8988T (cell line): ENCODE measurements around the gene OR1M1.

Experiments
- DNase-seq: peaks from one replicate; pipeline ENCODE4 v3.0.0; 2011

OR1M1 gene

DNA sequence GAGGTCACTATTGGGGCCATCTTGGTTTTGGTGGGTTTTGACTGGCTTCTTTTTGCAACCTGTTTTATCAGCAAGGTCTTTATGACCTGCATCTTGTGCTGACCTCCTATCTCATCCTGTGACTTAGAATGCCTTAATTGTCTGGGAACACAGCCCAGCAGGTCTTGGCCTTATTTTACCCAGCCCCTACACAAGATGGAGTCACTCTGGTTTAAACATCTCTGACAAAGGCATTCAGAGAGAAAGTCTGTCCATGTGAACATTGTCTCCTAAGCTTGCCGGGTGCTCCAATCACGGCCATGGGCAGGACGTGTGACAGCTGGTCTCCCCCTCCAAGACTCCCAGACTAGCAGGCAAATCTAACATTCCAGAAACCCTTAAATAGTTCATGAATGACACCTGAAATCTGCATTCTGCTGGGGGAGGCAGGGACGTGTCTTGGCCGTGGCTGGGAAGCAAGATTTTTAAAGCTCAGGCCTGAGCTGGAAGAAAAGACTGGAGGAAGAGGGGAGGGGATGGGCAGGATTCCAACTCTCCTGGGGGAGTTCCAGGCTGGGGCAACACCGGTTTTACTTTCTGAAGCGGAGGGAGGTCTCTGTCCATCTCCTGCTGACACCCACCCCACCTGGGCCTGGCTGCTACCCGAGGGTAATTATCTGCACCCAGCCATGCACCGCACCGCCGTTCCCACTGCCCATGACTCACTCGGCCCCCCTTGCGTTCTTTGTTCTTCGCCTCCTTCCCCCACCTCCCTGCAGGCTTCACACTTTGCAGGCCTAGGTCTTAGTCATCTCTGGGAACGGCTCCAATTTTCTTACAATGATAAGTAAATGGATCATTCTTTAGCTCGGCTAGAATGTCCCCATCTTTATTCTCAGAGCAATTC lies 11.6 kb upstream of the OR1M1 start:
- DNase-seq: peak; percentile 72

DNA sequence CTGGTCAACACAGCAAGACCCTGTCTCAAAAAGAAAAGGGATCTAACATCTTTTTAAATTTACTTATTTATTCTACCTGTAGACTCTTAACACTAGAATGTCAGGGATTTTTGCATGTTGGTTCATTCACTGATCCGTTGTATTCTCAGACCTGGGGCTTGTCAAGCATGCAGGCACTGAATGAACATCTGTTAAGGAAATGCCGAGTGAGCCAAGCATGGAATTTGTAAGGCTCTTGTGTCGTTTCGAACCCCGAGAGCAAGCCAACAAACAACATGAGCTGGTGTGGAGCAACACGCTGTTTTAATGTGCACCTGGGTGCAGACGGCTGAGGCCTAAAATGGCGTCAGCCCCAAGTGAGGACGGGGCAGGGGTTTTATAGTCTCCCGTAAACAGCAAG lies 10.0 kb upstream of the OR1M1 start:
- DNase-seq: no peak

DNA sequence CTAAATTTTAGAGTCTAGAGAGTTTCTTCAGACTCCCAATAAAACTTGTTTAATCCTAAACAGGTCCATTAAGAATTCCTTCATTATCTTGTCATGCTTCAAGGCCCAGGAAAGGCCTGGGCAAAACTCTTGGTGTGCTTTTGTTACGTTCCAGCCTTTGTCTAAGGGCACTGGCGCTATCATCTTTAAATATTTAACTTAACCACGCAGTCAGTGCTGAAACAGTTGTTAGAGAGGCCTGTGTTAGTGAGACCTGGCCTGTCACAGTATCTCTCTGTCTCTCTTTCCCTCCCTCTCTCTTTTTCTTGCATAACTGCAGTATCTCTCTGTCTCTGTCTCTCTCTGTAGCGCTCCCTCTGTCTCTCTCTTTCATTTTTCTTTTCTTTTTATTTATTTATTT lies 8.2 kb upstream of the OR1M1 start:
- DNase-seq: no peak

DNA sequence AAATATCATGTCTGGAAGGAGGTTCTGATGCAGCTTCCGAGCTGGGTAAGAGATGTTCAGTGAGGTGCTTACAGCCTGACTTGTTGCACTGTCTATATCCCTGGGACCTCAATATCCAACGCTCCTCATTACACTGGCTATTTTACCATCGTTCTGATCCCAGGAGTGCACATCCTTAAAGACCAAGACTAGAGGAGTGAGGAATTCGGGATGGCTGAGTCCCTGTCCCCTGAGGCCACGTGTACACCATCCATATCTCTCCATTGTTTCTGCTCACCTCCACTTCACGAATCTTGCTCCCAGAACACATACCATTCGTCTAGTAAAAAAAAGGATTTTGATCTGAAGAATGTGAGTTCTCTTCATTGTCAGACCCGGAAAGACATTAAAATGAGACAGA lies 20.5 kb downstream of the OR1M1 start, which contains the start of gene OR7G2:
Gene OR7G2, minus strand, starts transcription at position 101 of the 400 bp plus-strand sequence. CDS start 4,232 bp downstream, outside the sequence.
- no peak for DNase-seq

DNA sequence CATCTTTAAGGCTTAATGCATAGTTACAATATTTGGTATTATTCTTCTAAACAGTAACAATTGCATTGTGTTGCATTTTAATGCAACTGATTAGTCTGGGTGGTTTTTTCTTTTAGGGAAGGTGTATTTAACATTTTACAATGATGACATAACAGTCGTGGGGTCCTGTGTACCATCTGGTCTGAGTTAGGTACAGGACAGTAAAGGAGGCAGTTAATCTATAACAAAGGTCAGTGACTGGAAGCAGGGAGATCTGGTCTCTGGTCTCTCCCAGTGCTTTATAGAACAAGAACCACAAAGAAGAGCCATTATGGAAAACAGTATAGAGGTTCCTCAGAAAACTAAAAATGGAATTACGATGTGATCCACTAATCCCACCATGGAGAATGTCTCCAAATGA lies 23.1 kb downstream of the OR1M1 start:
- DNase-seq: no peak

DNA sequence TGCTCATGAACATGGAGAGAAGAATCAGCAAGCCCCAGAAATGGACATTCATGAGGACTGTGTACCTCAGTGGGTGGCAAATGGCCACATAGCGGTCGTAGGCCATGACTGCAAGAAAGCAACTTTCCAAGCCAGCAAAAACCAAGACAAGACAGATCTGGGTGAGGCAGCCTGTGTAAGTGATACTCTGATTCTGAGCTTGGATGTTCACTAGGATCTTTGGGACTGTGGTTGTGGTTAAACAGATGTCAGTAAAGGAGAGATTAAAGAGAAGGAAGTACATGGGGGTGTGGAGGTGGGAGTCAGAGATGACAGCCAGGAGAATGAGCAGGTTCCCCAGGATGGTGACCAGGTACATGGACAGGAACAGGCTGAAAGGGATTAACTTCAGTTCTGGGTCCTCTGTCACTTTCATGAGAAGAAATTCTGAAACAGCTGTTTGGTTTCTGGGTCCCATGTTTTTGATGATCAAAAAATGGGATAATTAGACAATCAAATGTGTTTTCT lies 28.5 kb downstream of the OR1M1 start, which contains the start of gene OR7G1:
Gene OR7G1, minus strand, starts transcription at position 457 of the 507 bp plus-strand sequence. Its CDS starts 0 bp downstream, at position 457.
- no peak for DNase-seq

DNA sequence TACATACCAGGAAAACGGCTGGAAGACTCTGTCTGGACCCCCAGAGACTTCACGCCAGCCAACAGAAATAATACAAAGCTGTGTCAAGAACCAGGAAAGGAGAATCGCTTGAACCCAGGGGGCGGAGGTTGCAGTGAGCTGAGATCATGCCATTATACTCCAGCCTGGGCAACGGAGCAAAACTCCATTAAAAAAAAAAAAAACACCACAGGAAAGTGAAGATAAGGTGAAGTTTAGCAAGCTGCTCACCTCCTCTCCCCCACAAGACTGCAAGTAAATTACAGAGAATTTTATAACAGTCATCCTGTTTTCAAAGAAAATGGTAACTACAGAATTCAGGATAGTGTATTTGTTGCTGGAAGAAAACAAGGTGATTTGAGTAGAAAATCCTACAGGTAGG lies 29.7 kb downstream of the OR1M1 start:
- no peak for DNase-seq

DNA sequence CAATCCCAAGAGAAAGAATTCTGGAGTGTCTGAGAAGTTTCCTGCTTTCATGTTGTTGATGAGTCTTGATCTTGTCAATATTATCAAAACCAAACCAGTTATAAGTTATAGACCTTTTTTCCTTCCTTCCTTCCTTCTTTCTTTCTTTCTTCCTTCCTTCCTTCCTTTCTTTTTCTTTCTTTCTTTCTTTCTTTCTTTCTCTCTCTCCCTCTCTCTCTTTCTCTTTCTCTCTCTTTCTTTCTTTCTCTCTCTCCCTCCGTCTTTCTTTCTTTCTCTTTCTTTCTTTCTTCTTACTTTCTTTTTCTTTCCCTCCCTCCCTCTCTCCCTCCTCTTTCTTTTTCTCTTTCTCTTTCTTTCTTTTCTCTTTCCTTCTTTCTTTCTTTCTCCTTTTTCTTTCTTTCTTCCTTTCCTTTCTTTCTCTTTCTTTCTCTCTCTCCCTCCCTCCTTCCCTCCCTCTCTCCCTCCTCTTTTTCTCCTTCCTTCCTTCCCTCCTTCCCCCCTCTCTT lies 40.1 kb downstream of the OR1M1 start, which contains the start of gene OR7G3:
Gene OR7G3, minus strand, starts transcription at position 51 of the 506 bp plus-strand sequence. Its CDS starts 0 bp downstream, at position 51.
- DNase-seq: no peak

DNA sequence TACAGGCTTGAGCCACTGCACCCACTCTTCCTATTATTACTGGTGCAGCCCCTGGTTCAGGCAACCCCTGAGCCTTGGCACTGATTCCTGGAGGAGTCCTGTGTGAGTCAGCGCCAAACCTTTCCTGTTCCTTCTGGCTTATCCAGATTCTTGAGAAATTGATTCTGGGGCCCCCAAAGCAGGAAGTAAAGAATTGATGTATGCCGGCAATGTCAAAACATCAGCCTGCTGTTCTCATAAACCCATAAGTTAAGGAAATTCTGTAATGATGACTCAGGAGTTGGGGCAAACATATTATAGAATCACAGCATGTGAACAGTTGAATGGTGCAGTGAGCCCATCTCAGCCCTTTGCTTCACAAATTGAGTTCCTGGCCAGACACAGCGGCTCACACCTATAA lies 41.3 kb downstream of the OR1M1 start:
- peak; percentile 21 for DNase-seq

DNA sequence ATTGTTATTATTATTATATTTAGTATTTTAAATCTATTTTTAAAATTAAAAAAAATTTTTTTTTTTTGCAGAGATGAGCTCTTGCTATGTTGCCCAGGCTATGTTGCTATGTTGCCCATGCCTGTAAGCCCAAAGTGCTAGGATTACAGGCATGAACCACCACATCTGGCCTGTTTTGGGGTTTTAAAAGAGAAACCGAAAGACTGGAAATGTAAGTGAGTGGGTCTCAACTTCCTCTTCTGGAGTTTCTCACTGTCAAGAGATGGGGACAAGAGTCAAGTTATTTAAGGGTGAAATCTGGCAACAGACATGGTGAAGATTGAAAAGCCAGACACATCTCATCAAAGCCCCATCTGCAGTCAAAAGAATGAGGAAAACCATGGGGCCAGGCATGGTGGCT lies 44.1 kb downstream of the OR1M1 start:
- no peak for DNase-seq

DNA sequence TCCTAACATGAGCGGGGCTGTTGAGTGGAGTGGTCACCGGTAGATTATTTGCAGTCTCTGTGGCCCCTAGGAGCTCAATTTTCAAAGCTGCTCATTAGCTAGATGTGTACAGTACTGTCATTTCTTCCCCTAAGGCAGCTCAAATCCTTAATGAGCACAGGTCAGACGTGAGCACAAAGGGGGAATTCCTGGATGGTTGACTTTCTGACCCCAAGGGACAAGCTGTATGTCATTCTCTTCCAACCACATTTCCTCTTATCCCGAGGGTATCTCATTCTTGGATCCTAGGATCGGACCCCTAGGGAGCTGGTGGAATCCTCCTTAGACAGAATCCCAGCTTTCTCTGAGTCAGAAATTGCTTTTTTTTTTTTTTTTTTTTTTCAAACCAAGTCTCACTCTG lies 45.6 kb downstream of the OR1M1 start:
- DNase-seq: no peak

DNA sequence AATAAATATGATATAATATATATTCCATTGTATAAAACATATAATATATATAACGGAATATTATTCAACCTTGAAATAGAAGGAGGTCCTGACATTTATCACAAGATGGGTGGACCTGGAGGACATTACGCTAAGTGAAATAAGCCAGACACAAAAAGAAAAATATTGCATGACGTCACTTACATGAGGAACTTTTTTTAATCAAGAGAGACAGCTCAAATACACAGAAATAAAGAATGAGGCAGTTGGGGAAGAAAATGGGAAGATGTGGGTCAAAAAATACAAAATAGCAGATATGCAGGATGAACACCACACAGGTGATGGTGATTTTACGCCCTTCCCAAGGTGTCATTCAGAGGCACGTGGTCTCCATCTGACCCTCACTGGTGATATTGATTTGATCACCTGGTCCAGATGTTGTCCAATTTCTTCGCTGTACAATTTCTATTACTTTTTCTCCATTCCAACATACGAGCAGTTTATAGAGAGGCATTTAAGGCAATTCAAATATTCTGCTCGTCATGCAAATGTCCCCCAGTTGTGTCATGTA lies 52.8 kb downstream of the OR1M1 start:
- DNase-seq: no peak

DNA sequence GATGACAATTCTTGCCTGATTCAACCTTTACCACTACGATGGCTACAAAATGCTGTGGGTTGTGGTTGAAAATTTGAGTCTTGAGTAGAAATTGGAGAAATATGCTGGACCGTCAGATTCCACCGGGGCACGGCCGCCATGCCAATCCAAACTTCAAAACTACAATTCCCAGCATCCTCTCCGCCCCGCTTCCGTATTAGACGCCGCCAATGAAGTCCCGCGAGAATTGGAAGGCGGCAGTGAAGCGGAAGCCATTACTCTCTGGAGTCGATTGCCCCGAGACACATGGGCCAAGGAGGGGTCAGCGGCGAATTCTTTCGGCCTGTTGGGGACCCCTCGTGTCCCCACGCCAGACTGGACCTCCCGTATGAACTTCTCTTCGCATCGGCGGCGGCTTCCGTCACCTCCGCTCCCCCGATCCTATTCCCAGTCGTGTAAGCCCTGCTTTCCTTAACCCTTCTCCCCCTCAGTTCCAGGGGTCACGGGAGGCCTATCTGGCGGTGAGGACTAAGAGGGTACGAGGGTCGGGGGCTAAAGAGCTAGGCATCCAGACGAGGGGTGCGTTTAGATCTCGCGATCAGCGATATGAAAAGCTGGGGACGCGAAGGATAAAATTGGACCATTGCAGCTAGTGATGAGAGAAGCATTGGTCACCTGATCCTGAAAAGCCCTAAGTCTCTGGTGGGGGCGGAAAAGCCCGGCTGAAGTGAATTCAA lies 53.5 kb downstream of the OR1M1 start, which contains the start of gene ZNF317:
Gene ZNF317, plus strand, starts transcription at position 239 of the 716 bp plus-strand sequence. CDS start 15,620 bp downstream, outside the sequence.
- DNase-seq: peak; percentile 29

DNA sequence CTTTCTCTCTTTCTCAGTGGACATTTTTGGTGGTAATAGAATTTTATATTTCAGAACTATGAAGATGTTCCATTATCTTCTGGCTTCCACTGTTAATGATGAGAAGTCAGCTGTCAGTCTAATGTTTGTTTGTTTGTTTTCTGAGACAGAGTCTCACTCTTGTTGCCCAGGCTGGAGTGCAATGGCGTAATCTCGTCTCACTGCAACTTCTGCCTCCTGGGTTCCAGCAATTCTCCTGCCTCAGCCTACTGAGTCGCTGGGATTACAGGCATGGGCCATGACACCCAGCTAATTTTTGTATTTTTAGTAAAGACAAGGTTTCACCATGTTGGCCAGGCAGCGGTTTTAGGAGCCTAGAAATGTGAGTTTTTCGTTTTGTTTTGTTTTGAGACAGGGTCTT lies 58.1 kb downstream of the OR1M1 start:
- DNase-seq: no peak
